Measurements from ENCODE around the gene MTHFD1L. TPM values are rescaled to one million over a fixed set of nuclear protein-coding genes. Genes with fewer than 3 reads are reported as not detected.

MTHFD1L gene
- total and polyA plus RNA-seq, 4 donors = 7.6 to 34.9 (median 11.0) TPM

DNA sequence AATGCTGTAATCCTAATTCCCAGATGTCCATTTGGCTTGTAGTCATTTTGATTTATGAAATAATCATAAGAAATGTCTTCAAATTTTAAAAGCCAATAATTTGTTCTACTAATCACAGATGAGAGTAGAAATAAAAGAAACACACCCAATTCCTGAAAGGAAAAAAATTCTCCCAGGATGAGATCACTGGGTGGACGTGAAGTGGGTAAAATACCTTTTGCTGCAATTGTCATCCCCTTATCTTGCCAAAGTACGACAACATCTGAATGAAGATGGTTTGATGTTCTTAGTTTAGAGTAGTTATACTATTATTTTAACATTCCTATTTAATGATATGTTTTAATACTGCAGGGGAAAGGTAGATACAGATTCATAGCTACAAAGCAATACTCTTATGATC lies 33.7 kb downstream of the MTHFD1L start:
- no peak for ATAC-seq (ENCODE audit: insufficient read depth, low FRiP score)

DNA sequence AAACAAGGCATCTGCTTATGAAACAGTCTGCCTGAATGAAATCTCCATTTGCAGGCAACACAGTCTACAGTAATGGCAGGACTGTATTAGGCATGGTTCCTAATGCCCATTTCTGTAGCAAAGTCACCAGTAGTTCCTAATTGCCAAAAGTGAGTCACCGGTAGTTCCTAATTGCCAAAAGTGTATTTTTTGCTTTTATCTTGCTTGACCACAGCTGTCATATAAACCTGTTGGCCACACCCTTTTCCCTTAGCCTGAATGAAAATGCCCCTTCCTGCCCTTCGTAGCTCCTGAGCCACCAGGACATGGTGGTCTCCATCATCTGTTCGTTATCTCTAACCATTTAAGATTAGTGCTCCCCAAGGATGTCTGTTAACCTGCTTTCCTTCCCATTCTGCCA lies 34.5 kb downstream of the MTHFD1L start:
- WGBS, 2 donors = 91 to 93% methylated on average over 3 of the region's 3 CpGs
- ATAC-seq (ENCODE audit: insufficient read depth, low FRiP score) (no peak), DNase-seq (no peak)
- H3K9me3 ChIP-seq (ENCODE audit: control insufficient read depth in 4 of 4, insufficient read depth in 3 of 4, low read length in 3 of 4) = peaks cover 0 to 2% (median 0%) of the 10 kb centered on the region in 4 donors
- H3K4me3 ChIP-seq = no peak overlapping the region
- peak overlapping the region in 1 of 2 donors; percentile 31 for H3K27ac ChIP-seq (ENCODE audit: low read depth in 1 of 2, low read length in 1 of 2)
- H3K36me3 ChIP-seq (ENCODE audit: control insufficient read depth in 4 of 4, insufficient read depth in 4 of 4, low read length in 4 of 4) = peaks cover 0 to 12% (median 0%) of the 10 kb centered on the region in 4 donors
- peaks cover 0 to 18% (median 2%) of the 10 kb centered on the region in 5 donors for H3K4me1 ChIP-seq (ENCODE audit: control insufficient read depth in 5 of 5, insufficient read depth in 5 of 5, low read length in 5 of 5)
- no peak overlapping the region for H3K9ac ChIP-seq (ENCODE audit: insufficient read depth in 1 of 2, low read length in 2 of 2)
- TF ChIP-seq, protein P1, sequence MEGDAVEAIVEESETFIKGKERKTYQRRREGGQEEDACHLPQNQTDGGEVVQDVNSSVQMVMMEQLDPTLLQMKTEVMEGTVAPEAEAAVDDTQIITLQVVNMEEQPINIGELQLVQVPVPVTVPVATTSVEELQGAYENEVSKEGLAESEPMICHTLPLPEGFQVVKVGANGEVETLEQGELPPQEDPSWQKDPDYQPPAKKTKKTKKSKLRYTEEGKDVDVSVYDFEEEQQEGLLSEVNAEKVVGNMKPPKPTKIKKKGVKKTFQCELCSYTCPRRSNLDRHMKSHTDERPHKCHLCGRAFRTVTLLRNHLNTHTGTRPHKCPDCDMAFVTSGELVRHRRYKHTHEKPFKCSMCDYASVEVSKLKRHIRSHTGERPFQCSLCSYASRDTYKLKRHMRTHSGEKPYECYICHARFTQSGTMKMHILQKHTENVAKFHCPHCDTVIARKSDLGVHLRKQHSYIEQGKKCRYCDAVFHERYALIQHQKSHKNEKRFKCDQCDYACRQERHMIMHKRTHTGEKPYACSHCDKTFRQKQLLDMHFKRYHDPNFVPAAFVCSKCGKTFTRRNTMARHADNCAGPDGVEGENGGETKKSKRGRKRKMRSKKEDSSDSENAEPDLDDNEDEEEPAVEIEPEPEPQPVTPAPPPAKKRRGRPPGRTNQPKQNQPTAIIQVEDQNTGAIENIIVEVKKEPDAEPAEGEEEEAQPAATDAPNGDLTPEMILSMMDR (IDR thresholded peaks at IDR 0.05; ENCODE audit: control extremely low read depth, extremely low read depth) = no peak
- H3K27me3 ChIP-seq (ENCODE audit: control insufficient read depth in 3 of 3, insufficient read depth in 3 of 3, low read length in 2 of 3) = no peaks in the 10 kb centered on the region

More for the DNA sequence above, 33.7 kb downstream of the MTHFD1L start:
- H3K9ac ChIP-seq (ENCODE audit: insufficient read depth in 1 of 2, low read length in 2 of 2) = no peak overlapping the region
- peaks cover 0 to 10% (median 0%) of the 10 kb centered on the region in 4 donors for H3K36me3 ChIP-seq (ENCODE audit: control insufficient read depth in 4 of 4, insufficient read depth in 4 of 4, low read length in 4 of 4)
- H3K4me3 ChIP-seq = no peak overlapping the region
- peaks cover 0 to 24% (median 5%) of the 10 kb centered on the region in 5 donors for H3K4me1 ChIP-seq (ENCODE audit: control insufficient read depth in 5 of 5, insufficient read depth in 5 of 5, low read length in 5 of 5)
- H3K27ac ChIP-seq (ENCODE audit: low read depth in 1 of 2, low read length in 1 of 2) = no peak overlapping the region
- TF ChIP-seq, protein P1 (IDR thresholded peaks at IDR 0.05; ENCODE audit: control extremely low read depth, extremely low read depth) = no peak
- no peaks in the 10 kb centered on the region for H3K27me3 ChIP-seq (ENCODE audit: control insufficient read depth in 3 of 3, insufficient read depth in 3 of 3, low read length in 2 of 3)
- 81 to 94% methylated on average over 2 of the region's 2 CpGs for WGBS, 2 donors
- no peak for DNase-seq
- peaks cover 0 to 2% (median 0%) of the 10 kb centered on the region in 4 donors for H3K9me3 ChIP-seq (ENCODE audit: control insufficient read depth in 4 of 4, insufficient read depth in 3 of 4, low read length in 3 of 4)

DNA sequence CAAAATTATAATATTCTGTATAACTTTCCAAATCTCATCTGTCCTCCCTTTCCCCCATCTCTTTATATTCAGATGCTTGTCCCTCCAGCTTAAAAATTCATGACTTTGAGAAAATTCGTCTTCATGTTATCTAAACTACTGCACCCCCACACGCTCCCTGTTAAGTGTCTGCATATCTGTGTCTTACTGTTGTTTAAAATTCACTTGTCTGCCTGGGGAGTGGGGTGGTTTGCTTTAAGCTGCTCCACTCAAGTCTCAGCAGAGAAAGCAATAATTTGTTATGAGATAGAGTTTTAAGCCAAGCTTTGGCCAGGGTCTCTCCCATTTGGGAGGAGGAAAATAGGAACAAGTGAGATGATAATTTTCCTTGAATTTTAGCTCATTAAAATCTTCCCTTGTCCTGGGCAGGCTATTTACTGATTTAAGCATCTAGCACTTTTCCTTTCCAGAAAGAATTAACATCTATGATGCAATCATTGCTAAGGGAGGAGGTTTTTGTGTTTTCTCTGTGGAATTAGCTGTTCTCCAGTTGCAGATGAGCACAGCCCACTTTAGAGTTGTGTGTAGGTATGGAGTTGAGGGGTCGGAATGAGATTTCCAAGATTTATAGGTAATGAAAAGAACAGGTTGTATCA lies 36.8 kb downstream of the MTHFD1L start:
- 80 to 92% methylated on average over 3 of the region's 3 CpGs for WGBS, 2 donors
- Histone ChIP-seq H3K4me1 (ENCODE audit: control insufficient read depth in 5 of 5, insufficient read depth in 5 of 5, low read length in 5 of 5) (peaks cover 0 to 29% (median 5%) of the 10 kb centered on the region in 5 donors), H3K9me3 (ENCODE audit: control insufficient read depth in 4 of 4, insufficient read depth in 3 of 4, low read length in 3 of 4) (peaks cover 0 to 2% (median 0%) of the 10 kb centered on the region in 4 donors), H3K27me3 (ENCODE audit: control insufficient read depth in 3 of 3, insufficient read depth in 3 of 3, low read length in 2 of 3) (no peaks in the 10 kb centered on the region), H3K4me3 (no peak overlapping the region), H3K36me3 (ENCODE audit: control insufficient read depth in 4 of 4, insufficient read depth in 4 of 4, low read length in 4 of 4) (peaks cover 0 to 12% (median 0%) of the 10 kb centered on the region in 4 donors), H3K27ac (ENCODE audit: low read depth in 1 of 2, low read length in 1 of 2) (no peak overlapping the region), H3K9ac (ENCODE audit: insufficient read depth in 1 of 2, low read length in 2 of 2) (no peak overlapping the region)
- no peak for ATAC-seq (ENCODE audit: insufficient read depth, low FRiP score)
- TF ChIP-seq, protein P1 (IDR thresholded peaks at IDR 0.05; ENCODE audit: control extremely low read depth, extremely low read depth) = no peak
- peak in 2 of 3 donors; percentile 44 to 50 for DNase-seq
